T-helper 22 cell (primary cell): Measurements from ENCODE around the gene CDK5R1.
"Not testable (repeated sequence)": the region's sequence is repeated elsewhere in the genome, so short reads cannot be mapped to it uniquely, and the experiment has no call there.

ENCODE experiments used
- DNase-seq: peaks from one replicate; pipeline ENCODE4 v3.0.0-alpha.2; 2020; ENCODE audit warnings: low read depth

The CDK5R1 gene

DNA sequence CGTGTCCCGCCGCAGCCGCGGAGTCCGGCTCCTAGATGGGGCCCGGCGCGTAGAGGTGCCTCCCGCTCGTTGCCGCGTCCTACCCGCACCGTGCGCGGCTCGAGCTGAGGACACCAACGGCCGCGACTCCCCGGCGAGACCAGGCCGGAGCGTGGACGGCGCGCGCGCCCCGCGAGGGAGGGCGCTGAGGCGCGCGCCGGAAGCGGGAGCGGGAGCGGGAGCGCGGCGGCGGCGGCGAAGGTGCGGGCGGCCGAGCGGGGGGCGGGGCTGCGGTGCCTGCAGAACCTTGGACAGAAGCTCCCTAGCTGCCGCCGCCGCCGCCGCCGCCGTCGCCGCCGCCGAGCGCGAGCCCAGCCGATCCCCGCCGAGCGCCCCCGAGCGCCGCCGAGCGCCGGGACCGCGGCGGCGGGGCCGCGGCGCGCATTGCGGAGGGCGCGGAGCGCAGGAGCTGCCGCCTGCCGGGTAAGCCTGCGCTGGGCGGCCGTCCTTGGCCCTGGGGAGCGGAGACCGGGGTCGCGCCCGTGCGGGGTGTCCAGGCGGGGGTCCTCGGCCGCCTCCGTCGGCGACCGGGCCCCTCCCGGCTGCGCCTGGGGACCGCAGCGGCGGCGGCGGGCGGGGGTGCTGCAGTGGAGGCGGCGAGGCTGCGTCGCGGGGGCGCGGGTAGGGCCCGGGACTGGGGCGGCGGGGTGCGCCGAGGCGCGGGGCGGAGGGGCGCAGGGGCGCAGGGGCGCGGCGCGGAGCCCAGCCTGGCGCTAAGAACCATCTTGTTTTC, at the start of gene CDK5R1:
Gene CDK5R1 (plus strand): TSS at position 293 of the 772 bp plus-strand sequence. CDS start 628 bp downstream, outside the sequence.
- DNase-seq: peak; percentile 57

- DNase-seq: no peak
These were observed 46.1 kb upstream of the CDK5R1 start for GRCh38 chr17:32440722-32441121.

DNA sequence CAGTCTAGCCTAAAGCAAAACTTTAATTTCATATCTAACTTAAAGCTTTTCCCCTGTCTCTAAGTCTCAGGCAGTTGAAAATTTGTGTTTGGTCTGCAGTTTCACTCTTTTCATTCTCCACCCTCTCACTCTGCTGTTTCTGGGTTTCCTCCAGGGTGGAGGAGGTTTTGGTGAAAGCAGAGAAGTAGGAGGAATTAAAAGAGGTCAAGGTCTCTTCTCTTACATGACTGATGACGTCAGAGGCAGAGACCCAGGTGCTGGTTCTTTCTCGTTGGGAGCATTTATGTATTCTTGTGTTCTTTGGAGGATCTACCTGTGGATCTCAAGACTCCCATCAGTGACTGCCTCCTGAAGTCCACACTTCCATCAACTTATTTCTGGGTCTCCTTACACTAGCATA, 44.9 kb upstream of the CDK5R1 start:
- DNase-seq: no peak

- no peak for DNase-seq
These were observed 42.9 kb upstream of the CDK5R1 start for GRCh38 chr17:32443827-32444300.

DNA sequence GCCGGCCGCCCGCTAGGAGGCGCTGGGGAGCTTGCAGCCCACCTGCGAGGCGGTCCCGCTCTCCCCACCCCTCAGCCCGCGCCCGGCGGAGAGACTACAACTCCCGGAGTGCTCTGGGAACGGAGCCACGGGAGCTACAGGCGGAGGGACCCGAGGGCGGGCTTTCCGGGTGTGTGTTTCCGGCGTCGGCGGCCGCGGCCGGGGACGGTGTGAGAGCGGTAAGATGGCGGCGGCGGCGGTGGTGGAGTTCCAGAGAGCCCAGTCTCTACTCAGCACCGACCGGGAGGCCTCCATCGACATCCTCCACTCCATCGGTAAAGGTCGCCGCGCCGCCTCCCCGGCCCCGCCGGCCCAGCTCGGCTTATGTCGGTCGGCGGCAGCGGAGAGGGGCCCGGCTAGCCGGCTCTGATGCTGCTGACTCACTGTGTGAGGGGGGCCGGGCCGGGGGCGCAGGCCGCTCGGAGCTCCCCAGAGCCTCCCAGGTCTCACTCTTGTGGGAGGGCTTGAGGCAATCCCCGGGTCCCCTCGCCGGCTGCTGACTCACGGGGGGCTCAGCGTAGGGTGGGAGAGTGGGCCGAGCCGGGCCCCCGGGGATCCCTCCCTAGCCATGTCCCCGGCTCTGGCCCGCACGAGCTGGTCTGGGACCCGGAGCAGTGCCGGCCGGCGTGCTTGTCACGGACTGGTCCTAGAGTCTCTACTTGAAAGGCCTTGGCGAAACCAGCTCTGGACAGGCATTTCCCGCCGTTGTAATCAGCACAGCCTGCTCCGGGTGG, 42.3 kb upstream of the CDK5R1 start, which contains the start of gene PSMD11:
Gene PSMD11 (plus strand): TSS at position 210 of the 773 bp plus-strand sequence. CDS start 14 bp downstream, at position 224.
- DNase-seq: peak; percentile 98

DNA sequence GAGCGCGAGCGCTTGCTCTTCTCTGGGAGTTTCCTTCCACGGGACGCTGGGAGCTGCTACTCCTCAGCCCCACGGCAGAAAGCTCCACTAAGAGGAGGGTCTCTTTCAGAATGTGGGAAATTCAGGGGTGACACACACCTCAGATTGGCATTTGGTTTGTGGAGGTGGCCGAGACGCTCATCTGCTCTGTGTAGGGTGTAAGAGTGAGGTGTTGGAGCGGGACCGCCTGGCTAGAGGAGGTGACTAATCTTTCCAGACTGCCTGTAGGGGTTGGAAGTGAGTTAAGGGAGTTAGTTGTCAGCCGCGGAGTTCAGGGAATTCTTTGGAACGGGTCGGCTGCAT, 41.7 kb upstream of the CDK5R1 start:
- DNase-seq: peak; percentile 5

- no peak for DNase-seq
These were observed 41.3 kb upstream of the CDK5R1 start for GRCh38 chr17:32445497-32445896.

- DNase-seq: no peak
These were observed 40.8 kb upstream of the CDK5R1 start for GRCh38 chr17:32445971-32446370.

DNA sequence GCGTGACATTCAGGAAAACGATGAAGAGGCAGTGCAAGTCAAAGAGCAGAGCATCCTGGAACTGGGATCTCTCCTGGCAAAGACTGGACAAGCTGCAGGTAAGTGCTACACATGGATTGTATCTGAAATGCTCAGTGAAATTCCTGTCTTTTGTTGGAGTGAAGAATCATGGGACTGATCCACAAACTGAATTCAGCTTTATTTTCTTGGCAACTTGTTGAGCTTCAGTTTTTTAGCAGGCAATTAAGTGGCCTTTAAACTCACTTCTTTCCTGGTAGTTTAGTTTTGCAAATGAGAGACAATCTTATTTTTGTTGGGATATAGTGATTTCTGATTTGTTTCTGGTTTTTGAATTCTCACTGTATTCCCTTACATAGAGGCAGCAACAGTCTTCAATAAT, 39.8 kb upstream of the CDK5R1 start:
- no peak for DNase-seq

DNA sequence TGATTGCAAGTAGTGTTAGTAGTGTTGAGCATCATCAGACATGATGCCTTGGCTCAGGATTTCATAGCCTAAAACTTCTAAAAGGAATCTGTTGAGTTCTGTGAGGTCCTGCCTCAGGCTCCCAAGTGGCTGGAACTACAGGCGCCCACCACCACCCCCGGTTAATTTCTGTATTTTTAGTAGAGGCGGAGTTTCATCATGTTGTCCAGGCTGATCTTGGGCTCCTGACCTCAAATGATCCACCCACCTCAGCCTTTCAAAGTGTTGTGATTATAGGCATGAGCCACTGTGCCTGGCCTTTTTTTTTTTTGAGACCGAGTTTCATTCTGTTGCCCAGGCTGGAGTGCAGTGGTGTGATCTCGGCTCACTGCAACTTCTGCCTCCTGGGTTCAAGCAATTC, 36.8 kb upstream of the CDK5R1 start:
- no peak for DNase-seq

DNA sequence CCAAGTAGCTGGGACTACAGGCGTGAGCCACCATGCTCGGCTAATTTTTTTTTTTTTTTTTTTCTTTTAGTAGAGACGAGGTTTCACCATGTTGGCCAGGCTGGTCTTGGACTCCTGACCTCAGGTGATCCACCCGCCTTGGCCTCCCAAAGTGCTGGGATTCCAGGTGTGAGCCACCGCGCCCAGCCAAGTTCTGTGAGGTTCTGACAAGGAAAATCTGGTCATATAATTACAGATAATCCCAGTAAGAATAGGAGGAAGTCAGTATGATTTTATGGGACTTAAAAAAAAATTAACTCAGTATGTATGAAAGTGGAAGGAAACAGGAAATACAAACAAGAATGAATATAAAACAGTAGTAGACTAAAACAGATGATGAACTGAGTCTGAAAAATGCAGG, 36.4 kb upstream of the CDK5R1 start:
- DNase-seq: not testable (repeated sequence)

- no peak for DNase-seq
These were observed 34.9 kb upstream of the CDK5R1 start for GRCh38 chr17:32451879-32452278.

- DNase-seq: no peak
These were observed 34.5 kb upstream of the CDK5R1 start for GRCh38 chr17:32452281-32452680.

DNA sequence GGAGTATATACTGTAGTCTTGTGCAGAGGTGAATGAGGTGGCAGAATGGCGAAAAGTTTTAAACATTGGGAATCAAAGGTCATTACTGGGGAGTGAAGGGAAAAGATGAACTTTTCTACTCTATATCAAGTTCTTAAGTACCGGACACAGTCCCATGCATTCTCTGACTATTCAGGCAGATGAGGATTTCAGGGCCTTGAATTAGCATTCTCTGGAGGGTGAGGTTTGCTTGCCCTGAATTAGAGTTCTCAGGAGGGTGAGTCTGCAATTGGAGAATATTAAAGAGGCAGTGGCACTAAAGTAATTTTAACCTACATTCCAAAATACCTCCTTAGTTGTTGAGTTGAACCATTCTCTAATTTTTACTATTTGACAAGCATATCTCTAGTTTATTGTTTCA, 33.4 kb upstream of the CDK5R1 start:
- no peak for DNase-seq

DNA sequence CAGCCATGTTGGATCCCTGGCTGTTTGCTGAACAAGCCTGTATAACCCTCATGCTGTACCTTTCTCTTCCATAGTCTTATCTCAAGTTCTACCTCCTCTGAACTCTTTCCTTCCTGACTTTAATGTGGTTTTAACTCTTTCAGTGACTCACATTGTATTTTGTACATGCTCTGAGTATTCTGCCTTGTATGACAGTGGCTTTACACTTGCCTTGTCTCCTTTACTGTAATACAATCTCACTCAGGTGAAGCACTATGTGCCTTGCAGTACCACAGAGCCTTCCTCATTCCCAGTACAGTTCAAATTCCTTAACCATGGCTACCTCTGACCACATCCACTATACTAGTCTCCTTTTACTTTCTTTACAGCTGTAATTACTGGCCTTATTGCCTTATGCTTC, 28.4 kb upstream of the CDK5R1 start:
- DNase-seq: no peak

DNA sequence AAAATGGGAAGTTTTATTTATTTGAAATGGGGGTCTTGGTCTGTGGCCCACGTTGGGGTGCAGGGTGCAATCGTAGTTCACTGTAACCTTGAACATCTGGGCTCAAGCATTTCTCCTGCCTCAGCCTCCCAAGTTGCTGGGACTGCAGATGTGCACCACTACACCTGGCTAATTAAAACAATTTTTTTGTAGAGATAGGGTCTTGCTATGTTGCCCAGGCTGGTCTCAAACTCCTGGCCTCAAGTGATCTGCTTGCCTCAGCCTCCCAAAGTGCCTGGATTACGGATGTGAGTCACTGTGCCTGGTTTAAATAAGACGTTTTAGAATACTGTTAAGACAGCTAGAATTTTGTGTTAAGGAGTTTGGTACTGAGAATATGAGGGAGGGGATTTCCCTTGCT, 26.7 kb upstream of the CDK5R1 start:
- DNase-seq: no peak

DNA sequence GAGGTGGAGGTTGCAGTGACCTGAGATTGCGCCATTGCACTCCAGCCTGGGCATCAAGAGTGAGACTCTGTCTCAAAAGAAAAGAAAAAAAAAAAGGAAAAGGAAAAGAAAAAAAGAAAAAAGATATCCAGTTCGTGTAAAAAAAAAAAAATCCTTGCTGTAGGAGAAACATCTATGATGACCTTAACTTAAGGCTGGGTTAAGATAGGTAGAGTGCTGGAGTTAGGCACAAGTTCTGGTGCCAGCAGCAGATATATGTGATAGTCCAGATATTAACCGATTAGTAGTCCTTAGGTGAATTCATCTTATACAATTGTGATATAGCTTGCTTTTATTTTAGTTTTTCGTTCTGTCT, 25.3 kb upstream of the CDK5R1 start:
- no peak for DNase-seq

GRCh38 chr17:32461853-32462617, 24.8 kb upstream of the CDK5R1 start:
- DNase-seq: peak; percentile 12

DNA sequence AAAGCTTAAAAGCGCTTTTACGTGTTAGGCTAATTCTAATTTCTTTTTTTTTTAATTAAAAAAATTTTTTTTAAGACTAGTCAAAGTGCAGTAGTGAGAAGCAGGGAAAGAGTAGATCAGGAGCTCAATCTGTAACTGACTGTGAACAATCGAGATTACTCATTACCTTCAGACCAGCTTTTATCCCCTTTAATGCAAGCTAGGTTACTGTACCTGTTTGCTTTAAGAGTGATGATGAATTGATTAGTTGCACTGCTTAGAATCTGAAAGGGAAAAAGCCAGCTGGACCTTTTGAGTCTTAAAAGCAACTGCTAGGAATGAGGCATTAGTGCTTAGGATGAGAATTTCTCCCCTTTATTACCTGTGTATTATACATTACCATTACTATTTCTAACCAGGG, 23.5 kb upstream of the CDK5R1 start:
- DNase-seq: no peak

DNA sequence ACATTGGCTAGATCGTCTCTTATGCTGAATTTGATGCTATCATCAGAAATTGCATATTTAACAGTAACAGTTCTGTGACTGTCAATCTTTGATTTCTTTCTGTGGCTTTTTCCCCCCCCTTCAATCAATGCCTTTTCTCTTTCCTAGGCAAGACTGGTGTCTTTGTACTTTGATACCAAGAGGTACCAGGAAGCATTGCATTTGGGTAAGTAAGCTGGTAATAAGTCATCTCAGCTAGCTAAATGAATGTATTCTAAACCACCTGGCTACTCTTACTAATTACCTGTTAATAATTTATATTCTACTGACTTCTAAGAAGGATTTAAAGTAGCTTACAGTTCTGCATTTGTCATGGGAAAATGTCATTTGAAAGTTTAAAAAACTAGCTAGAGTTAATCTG, 22.4 kb upstream of the CDK5R1 start:
- DNase-seq: no peak

DNA sequence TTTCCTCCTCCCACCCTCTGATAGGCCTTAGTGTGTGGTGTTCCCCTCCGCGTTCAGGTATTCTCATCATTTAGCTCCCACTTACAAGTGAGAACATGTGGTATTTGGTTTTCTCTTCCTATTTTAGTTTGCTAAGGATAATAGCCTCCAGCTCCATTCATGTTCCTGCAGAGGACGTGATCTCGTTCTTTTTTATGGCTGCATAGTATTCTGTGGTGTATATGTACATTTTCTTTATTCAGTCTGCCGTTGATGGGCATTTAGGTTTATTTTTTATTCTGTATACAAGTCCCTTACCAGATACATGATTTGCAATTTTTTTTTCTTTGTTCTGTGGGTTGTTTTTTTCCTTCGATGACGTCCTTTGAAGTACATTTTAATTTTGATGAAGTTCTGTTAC, 18.8 kb upstream of the CDK5R1 start:
- no peak for DNase-seq

DNA sequence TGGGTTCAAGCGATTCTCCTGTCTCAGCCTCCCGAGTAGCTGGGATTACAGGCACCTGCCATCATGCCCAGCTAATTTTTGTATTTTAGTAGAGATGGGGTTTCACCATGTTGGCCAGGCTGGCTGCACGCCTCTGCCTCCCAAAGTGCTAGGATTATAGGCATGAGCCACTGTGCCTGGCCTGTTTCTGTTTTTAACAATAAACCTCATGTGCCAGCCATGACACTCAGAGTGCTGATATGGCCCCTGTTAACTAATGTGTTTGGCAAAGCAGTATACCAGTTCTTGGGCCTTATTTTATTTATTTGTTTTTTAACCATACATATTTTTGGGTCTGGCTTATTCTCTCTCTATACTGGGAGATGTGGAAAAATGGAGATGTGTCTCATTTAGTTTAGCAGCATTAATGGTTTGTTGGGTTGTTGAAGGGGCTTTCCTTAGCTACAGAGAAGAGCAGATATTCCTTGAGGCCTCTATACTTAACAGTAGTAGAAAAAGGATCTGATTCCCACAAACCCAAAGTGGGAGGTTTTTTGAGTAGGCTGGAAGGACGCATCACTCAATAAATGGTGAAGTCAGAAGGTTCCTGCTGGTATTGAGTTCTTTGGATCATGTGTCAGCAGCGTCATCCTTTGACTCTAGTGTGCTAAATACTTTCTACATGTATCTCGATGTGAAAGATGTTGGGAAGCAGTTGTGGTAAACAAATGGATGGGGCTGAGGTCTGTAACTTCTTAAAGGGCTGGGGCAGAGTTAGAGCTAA, 16.2 kb upstream of the CDK5R1 start:
- DNase-seq: no peak
